DND-41 (cell line): Measurements from ENCODE around the gene ARHGEF25.
"Not testable (repeated sequence)": the region's sequence is repeated elsewhere in the genome, so short reads cannot be mapped to it uniquely, and the experiment has no call there.

Source experiments
- ATAC-seq: fragments of 200-7000 bp; cut with Tn5 transposase; 3 replicates; pipeline ENCODE4 v1.9.1; 2021; ENCODE audit warnings: low read depth; ENCODE audit not compliant: insufficient read depth
- DNase-seq: peaks from one replicate; pipeline ENCODE4 v3.0.0-alpha.2; 2020
- H2AFZ ChIP-seq: 2 replicates; pipeline ENCODE4 v1.6.0; 2012; ENCODE audit warnings: low read depth, low read length
- H3K27ac ChIP-seq: 2 replicates; pipeline ENCODE4 v1.5.1; 2012; ENCODE audit warnings: low read length, inconsistent platforms
- H3K27me3 ChIP-seq: fragments of 200-600 bp; sonication (generic); 2 replicates; pipeline ENCODE4 v1.6.0; 2012; ENCODE audit warnings: low read length, mild to moderate bottlenecking, inconsistent platforms; ENCODE audit not compliant: insufficient read depth, poor library complexity
- H3K36me3 ChIP-seq: 2 replicates; pipeline ENCODE4 v1.5.1; 2012; ENCODE audit warnings: low read length, inconsistent platforms; ENCODE audit not compliant: insufficient read depth
- H3K4me1 ChIP-seq: 2 replicates; pipeline ENCODE4 v1.5.1; 2012; ENCODE audit warnings: mild to moderate bottlenecking, low read length; ENCODE audit not compliant: insufficient read depth
- H3K4me2 ChIP-seq: 2 replicates; pipeline ENCODE4 v1.6.0; 2012; ENCODE audit warnings: mild to moderate bottlenecking, moderate library complexity, low read length, inconsistent platforms; ENCODE audit not compliant: insufficient read depth
- H3K4me3 ChIP-seq, 2 experiments: fragments of 200-600 bp in 1 of 2; shearing (Covaris generic) in 1 of 2; 2 replicates each; pipeline ENCODE4 v1.5.1; 2012 to 2016; ENCODE audit warnings: inconsistent platforms in 2 of 2, low read length in 2 of 2, mild to moderate bottlenecking in 2 of 2, low read depth in 1 of 2, moderate library complexity in 1 of 2
- H3K79me2 ChIP-seq: 2 replicates; pipeline ENCODE4 v1.6.0; 2012; ENCODE audit warnings: low read length, inconsistent platforms; ENCODE audit not compliant: insufficient read depth
- H3K9ac ChIP-seq: 2 replicates; pipeline ENCODE4 v1.6.0; 2012; ENCODE audit warnings: low read depth, mild to moderate bottlenecking, inconsistent platforms, low read length, moderate library complexity
- H3K9me3 ChIP-seq: 2 replicates; pipeline ENCODE4 v1.5.1; 2012; ENCODE audit warnings: low read length, moderate library complexity, mild to moderate bottlenecking, inconsistent platforms; ENCODE audit not compliant: insufficient read depth, severe bottlenecking
- H4K20me1 ChIP-seq: 2 replicates; pipeline ENCODE4 v1.6.0; 2012; ENCODE audit warnings: low read length; ENCODE audit not compliant: insufficient read depth
- CTCF ChIP-seq: IDR thresholded peaks from 2 replicates; pipeline ENCODE4 v1.5.1; 2012; ENCODE audit warnings: borderline replicate concordance, low read length, moderate library complexity, mild to moderate bottlenecking; ENCODE audit not compliant: poor library complexity, severe bottlenecking; ENCODE audit errors: extremely low read depth
- EZH2 ChIP-seq: IDR thresholded peaks from 3 replicates; pipeline ENCODE4 v1.6.1; 2012; ENCODE audit warnings: borderline replicate concordance, low read depth, mild to moderate bottlenecking, moderate library complexity, low read length, inconsistent platforms; ENCODE audit not compliant: severe bottlenecking

Gene ARHGEF25

GRCh38 chr12:57585156-57585555, 26.1 kb upstream of the ARHGEF25 start:
- DNase-seq (no peak), ATAC-seq (no peak)
- Histone ChIP-seq H3K4me3 (no peak overlapping the region), H3K4me2 (no peak overlapping the region), H3K9ac (no peak overlapping the region), H3K27me3 (peaks cover 13% of the 10 kb centered on the region), H3K9me3 (no peaks in the 10 kb centered on the region), H3K79me2 (no peaks in the 10 kb centered on the region), H2AFZ (no peak overlapping the region), H3K4me1 (peaks cover 7% of the 10 kb centered on the region), H4K20me1 (no peaks in the 10 kb centered on the region), H3K36me3 (no peaks in the 10 kb centered on the region), H3K27ac (no peak overlapping the region)
- no peak for TF ChIP-seq EZH2
- no peak for TF ChIP-seq CTCF

DNA sequence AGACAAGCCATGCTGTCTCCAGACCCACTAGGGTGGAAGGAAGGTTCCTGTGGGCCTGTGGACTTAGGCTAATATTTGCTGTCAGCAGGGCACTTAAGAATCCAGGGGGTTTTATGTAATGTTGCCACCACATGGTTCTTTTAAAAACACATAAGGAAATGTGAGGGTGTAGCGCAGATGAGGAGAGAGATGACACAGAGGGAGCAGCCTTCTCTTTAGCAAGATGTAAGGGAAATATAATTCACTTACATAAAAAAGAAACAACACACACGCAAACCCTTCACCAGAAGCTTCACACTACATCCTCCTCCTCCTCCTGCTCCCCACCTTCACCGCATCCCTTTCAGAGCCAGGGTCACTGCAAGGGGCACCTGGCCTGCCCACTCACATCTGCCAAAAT, 25.1 kb upstream of the ARHGEF25 start:
- H3K9me3 ChIP-seq, result no peaks in the 10 kb centered on the region
- TF ChIP-seq EZH2 (no peak), CTCF (no peak)
- H3K27ac ChIP-seq, result no peak overlapping the region
- H3K79me2 ChIP-seq, result peaks cover 8% of the 10 kb centered on the region
- no peak overlapping the region for H3K9ac ChIP-seq
- no peaks in the 10 kb centered on the region for H3K36me3 ChIP-seq
- peaks cover 13% of the 10 kb centered on the region for H3K27me3 ChIP-seq
- no peak overlapping the region for H2AFZ ChIP-seq
- H3K4me2 ChIP-seq, result no peak overlapping the region
- no peak for DNase-seq
- no peak overlapping the region for H3K4me3 ChIP-seq
- no peak for ATAC-seq
- no peaks in the 10 kb centered on the region for H4K20me1 ChIP-seq
- H3K4me1 ChIP-seq, result peaks cover 17% of the 10 kb centered on the region

DNA sequence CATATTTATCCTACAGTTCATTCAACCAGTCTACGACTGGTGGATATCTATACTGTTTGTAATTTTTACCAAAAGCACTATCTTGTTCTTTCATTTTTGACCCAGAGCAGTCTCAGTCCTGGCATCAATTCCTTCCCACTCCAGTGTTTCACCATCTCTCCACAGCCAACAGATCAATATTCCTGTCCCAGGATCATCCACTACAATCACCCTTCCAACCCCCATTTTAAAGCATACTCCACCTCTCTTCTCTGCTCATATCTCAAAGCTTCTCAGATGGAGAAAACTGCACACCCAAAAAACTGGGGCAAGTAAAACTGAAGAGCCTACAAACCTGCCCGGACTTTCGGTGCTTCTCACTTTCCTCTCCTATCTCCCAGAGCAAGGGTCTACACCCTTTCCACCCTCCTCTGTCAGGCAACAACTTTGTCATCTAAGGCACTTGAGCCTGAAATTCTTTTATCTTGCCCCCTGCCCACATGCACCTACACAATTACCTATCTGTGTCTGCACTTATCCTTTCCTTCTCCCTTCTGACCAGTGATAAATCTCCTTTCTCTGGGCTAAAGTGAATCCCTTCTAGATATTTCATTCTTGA, 24.3 kb upstream of the ARHGEF25 start:
- no peaks in the 10 kb centered on the region for H4K20me1 ChIP-seq
- H3K4me3 ChIP-seq, result no peak overlapping the region
- H3K27ac ChIP-seq, result no peak overlapping the region
- H3K4me1 ChIP-seq, result peaks cover 25% of the 10 kb centered on the region
- H3K4me2 ChIP-seq, result no peak overlapping the region
- H3K27me3 ChIP-seq, result peaks cover 9% of the 10 kb centered on the region
- H3K36me3 ChIP-seq, result no peaks in the 10 kb centered on the region
- DNase-seq (no peak), ATAC-seq (no peak)
- H3K79me2 ChIP-seq, result peaks cover 15% of the 10 kb centered on the region
- no peak overlapping the region for H2AFZ ChIP-seq
- H3K9ac ChIP-seq, result no peak overlapping the region
- H3K9me3 ChIP-seq, result no peaks in the 10 kb centered on the region
- no peak for TF ChIP-seq CTCF
- TF ChIP-seq EZH2, result no peak

- not testable (repeated sequence) for H2AFZ ChIP-seq, H3K9me3 ChIP-seq, H3K4me3 ChIP-seq, ATAC-seq, H3K27me3 ChIP-seq, H4K20me1 ChIP-seq, H3K9ac ChIP-seq, DNase-seq, H3K36me3 ChIP-seq, H3K4me2 ChIP-seq, H3K27ac ChIP-seq
- Histone ChIP-seq H3K4me1 (peaks cover 35% of the 10 kb centered on the region), H3K79me2 (peaks cover 26% of the 10 kb centered on the region)
Observed at GRCh38 chr12:57588951-57589610, 22.2 kb upstream of the ARHGEF25 start.
